HG03103 (cell line): Measurements from ENCODE around the gene SLC35E1.
A peak's percentile ranks its signal among the peaks of the same experiment; 100 is the strongest.

Experiments used
- ATAC-seq: cut with Tn5 transposase; IDR thresholded peaks from one replicate; pipeline ENCODE4 v1.9.1; 2021; ENCODE audit warnings: low read depth; ENCODE audit not compliant: unreplicated experiment

The SLC35E1 gene

GRCh38 chr19:16572332-16573211, at the start of gene SLC35E1:
TSS of gene SLC35E1 (minus strand) at chr19:16572415. CDS start at chr19:16572364, 51 bp downstream.
- peak; percentile 83 for ATAC-seq

DNA sequence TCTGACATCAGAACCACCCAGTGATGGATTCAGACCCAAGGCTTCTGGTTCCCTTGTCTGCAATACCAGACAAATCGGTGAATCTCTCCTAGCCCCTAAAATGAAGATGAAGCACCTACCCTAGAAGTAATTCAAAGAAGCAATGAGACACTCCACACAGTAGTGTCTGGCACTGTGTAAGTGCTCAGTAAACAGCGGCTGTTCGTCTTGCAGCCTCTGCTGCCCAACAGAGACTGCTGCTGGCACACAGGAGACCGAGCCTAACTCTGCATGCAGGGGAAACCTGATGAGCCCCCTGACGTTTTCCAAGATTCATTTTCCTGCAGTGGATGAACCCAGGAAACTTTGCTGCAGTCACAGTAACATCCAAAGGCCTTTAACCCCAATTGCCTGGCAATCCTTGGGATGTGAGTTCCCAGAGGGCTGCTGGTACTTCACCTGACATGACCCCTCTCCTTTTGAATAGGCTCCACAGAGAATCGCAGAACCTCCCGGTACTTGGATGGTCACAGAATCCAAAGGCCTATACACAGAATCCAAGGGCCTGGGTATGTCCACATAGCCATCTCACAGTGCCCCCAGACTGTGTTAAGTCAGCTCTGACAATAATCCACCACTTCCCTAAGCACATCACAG, 49.1 kb upstream of the SLC35E1 start:
- ATAC-seq = no peak

GRCh38 chr19:16620584-16620983, 48.4 kb upstream of the SLC35E1 start:
- no peak for ATAC-seq

DNA sequence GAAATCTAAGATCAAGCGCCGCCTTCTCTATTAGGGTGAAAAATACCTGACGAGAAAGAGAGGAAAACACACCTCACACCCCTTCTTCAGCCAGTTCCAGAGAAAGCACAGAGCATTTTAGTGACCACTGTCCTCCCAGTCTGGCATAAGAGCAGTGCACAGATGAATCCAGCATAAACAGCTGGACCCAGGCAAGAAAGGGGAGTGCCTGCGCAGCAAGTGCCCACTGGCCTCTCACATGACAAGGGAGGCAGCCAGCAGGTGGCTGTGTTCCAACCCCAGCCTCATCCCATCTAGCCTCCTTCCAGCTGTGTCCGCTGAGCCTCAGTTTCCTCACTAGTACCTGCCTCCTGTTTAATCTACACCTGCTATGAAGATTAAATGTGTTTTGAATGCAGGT, 47.8 kb upstream of the SLC35E1 start:
- ATAC-seq = no peak

GRCh38 chr19:16619457-16619856, 47.2 kb upstream of the SLC35E1 start:
- ATAC-seq = no peak

DNA sequence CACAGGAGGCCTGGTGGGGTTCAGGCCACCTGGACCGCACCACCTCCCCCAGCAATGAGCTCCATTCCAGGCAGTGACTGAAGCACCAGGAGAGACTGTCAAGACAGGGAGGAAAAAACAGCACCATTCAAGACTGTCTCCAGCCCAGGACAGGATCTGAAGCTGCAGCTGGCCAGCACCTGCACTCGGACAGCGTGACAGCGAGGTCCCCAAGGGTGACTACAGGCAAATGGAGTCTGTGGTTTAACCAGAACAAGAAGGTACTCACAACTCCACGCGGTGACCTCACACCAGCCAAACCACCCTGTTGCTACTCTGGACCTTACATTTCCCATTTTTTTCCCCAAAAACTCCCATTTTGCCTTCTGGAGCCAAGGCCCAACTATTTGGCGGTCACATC, 46.0 kb upstream of the SLC35E1 start:
- no peak for ATAC-seq

GRCh38 chr19:16615808-16616207, 43.6 kb upstream of the SLC35E1 start:
- ATAC-seq = no peak

GRCh38 chr19:16614941-16615340, 42.7 kb upstream of the SLC35E1 start:
- ATAC-seq = no peak

GRCh38 chr19:16613841-16614240, 41.6 kb upstream of the SLC35E1 start:
- no peak for ATAC-seq

DNA sequence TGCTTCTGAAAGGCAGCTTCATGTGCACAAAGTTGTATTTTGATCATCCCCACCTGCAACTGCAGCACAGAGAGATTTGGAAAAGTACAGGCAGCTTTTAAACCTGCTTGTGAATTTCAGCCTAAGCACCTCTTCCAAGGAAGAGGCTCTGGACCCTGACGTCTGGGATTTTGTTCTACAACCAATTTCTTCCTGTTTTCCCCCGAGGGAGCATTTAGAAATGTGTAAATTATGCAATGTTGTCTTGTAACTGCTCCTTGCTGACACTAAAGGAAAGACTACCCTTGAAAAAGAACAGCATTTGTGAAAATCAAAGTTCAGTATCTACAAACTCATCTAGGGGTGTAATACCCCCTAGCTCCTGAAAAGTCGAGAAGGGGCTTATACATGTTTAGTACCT, 40.4 kb upstream of the SLC35E1 start:
- ATAC-seq = no peak

GRCh38 chr19:16611121-16611520, 38.9 kb upstream of the SLC35E1 start:
- no peak for ATAC-seq

DNA sequence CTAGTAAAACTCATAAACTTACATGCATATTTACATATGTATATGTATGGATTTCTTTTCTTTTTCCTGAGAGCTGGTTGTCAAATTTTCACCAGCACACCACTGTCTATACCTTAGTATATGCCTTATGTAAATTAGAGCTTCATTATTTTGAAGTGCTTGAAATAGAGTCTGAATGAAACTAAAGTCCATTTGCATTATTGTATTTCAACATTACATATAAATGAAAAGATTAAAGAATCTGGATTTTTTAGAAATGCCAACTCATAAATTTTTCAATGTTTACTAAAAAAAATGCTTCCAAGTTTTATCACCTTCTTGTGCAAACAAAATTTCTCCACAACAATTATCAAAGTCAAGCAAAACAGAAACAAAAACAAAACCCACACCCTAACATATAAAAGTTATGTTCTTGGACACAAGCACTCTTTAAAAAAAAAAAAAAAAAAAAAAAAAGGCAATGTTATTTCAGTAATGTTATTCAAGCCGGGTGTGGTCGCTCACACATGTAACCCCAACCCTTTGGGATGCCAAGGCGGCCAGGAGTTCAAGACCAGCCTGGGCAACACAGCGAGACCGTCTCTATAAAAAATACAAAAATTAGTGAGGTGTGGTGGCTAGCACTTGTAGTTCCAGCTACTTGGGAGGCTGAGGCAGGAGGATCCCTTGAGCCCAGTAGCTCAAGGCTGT, 37.4 kb upstream of the SLC35E1 start:
- ATAC-seq = no peak

DNA sequence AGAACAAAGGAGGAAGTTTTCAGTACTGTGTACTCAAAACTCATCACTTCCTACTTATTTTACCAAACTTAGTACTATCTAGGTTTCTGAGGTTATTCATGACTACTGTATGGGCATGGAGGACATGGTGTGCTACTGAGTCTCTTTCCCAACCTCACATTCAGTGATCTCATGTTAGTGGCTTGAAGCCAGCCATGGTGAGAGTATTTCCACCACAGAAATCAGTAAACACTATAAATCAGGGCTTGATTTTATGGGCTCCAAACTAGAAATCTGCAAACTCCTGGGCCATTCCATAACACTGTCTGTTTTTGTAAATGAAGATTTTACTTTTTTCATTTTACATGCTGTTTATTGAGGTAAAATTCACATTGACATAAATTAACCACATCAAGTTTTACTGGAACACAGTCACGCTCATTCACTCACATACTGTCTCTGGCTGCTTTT, 36.1 kb upstream of the SLC35E1 start:
- ATAC-seq = no peak

DNA sequence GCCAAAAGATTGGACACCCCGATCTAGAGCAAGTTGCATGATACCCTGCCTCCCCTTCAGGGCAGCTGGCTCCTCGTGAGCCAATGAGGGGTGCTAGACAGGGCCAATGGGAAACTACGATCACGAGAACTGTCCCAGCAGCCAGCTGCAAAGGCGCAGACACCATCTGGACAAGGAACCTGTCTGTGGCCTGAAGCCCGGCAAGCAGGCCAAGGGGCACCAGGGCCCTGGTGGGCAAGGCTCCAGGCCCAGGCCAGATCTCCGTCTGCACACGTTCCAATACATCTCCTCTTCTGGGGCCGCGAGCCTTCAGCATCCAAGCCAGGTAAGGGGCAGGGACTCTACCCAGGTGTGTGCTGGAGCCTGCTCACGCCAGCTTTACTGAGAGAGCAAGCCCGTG, 35.6 kb upstream of the SLC35E1 start:
- no peak for ATAC-seq

GRCh38 chr19:16605553-16605994, 33.4 kb upstream of the SLC35E1 start:
- ATAC-seq = no peak

DNA sequence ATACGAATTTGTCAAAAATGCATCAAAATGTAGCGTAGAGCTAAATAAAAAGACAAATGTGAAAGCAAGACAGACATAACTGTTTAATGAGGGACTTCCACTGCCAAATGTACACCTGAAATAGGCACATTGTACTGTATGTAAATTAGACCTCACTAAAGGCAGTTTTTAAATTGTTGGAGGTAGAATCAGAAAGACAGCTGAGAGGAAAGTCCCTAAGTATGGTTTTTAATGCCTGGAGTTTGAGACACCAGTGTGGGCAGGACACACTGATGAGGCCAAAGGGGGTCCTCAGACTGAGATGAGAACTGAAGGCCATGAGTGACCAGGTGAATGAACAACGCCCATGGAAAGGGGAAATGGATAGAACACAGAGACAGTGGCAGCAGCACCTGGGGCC, 32.9 kb upstream of the SLC35E1 start:
- ATAC-seq = no peak

DNA sequence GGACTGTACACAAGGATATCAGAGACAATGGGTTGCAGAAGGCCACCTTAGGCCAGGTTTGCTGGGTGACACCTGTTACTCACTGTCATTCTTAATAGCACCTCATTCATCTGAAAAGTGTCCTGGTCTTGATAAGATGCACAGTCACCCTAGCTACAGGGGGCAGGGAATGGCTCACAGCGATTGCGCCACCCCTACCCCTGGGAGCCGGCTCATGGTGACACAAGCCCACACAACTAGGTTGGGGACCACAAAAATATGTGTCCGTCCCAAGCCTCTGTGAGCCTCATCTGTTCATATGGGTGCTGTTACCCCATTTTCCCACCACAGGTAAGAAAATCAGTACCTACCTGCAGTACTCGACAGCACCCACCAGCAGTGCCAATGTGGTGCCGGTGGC, 32.4 kb upstream of the SLC35E1 start:
- no peak for ATAC-seq

DNA sequence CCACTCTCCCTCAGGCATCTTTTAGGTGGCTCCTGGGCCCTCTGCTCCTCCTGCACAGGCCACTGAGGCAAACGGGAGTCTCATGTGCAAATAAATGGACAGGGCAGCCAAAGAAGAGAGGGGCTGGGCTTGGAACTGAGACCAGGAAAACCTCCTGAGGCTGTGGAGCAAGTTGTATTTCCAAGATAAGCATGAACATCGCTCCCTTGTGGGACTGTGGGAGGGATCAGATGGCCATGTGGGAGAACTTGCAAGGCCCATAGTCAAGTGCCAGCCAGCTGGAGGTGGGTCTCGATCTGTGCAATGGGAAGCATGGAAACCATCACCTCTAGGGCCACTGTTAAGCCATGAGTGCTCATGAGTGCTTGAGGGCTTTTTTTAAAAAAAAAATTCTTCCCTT, 30.9 kb upstream of the SLC35E1 start:
- no peak for ATAC-seq

DNA sequence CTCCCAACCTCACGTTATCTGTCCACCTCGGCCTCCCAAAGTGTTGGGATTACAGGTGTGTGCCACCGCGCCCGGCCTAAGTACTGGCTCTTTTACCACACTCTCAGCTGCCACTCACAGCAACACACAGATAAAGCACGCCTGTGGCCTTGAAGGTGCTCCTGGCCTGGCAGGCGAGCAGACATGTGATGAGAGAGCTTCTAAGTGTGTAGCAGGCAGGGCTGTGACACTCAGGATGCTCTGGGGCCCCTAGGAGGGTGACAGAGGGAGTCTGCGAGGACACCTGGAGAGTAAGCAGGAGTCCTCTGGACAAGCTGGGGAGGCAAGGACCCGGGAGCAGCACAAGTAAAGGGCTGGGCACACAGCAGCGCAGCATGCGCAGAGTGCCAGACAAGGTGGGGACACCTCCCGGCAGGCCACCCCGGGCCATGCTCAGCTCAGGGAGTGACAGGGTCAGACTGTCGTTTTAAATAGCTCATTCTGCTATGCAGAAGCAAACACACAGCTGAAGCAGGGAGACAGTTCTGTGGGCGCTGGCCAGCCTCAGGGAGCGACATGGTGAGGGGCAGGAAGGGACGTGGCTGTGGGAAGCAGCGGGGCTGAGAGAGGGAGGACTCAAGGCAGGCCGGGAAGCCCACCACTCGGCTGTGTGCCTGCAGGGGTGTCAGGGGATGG, 29.3 kb upstream of the SLC35E1 start:
- no peak for ATAC-seq

DNA sequence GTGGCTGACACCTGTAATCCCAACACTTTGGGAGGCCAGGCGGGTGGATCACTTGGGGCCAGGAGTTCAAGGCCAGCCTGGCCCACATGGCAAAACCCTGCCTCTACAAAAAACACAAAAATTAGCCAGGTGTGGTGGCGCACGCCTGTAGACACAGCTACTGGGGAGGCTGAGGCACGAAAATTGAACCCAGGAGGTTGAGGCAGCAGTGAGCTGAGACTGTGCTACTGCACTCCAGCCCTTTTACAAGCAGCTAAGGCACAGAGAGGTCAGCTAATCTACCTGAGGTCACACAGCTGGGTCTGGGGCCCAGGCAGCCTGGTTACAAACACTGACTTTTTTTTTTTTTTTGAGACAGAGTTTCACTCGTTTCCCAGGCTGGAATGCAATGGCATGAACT, 28.6 kb upstream of the SLC35E1 start:
- ATAC-seq = no peak
